Measurements from ENCODE around the gene EBPL. TPM values are rescaled to one million over a fixed set of nuclear protein-coding genes. Genes with fewer than 3 reads are reported as not detected.

The EBPL gene
- total RNA-seq, 4 donors from 2014 or later: 38.2 to 130 (median 87.0) TPM

GRCh38 chr13:49632156-49632555, 59.1 kb downstream of the EBPL start:
- Histone ChIP-seq H3K4me1 (no peaks in the 10 kb centered on the region), H3K27ac (no peak overlapping the region), H3K36me3 (no peaks in the 10 kb centered on the region)

GRCh38 chr13:49630580-49630979, 60.7 kb downstream of the EBPL start:
- H3K4me3 ChIP-seq: no peak overlapping the region
- TF ChIP-seq CTCF (IDR thresholded peaks at IDR 0.05) (no peak), POLR2A (IDR thresholded peaks at IDR 0.05) (no peak), EP300 (IDR thresholded peaks at IDR 0.05) (no peak), POLR2AphosphoS5 (IDR thresholded peaks at IDR 0.05) (no peak)
- H3K27me3 ChIP-seq: no peaks in the 10 kb centered on the region
- H3K27ac ChIP-seq: no peak overlapping the region
- WGBS: 89% methylated on average over 7 of the region's 16 CpGs
- H3K36me3 ChIP-seq: no peaks in the 10 kb centered on the region
- no peaks in the 10 kb centered on the region for H3K9me3 ChIP-seq
- no peak for DNase-seq (ENCODE audit: low spot score in 2 of 2)
- H3K4me1 ChIP-seq: no peaks in the 10 kb centered on the region

More at GRCh38 chr13:49632156-49632555, 59.1 kb downstream of the EBPL start:
- TF ChIP-seq EP300 (IDR thresholded peaks at IDR 0.05): no peak
- TF ChIP-seq POLR2AphosphoS5 (IDR thresholded peaks at IDR 0.05): no peak
- no peak for TF ChIP-seq CTCF (IDR thresholded peaks at IDR 0.05)
- no peak for TF ChIP-seq POLR2A (IDR thresholded peaks at IDR 0.05)
- Histone ChIP-seq H3K27me3 (no peaks in the 10 kb centered on the region), H3K4me3 (no peak overlapping the region), H3K9me3 (no peaks in the 10 kb centered on the region)
- WGBS: 95% methylated on average over 5 of the region's 5 CpGs
- no peak for DNase-seq (ENCODE audit: low spot score in 2 of 2)

- no peaks in the 10 kb centered on the region for H3K9me3 ChIP-seq
- no peaks in the 10 kb centered on the region for H3K4me1 ChIP-seq
- no peaks in the 10 kb centered on the region for H3K27me3 ChIP-seq
- TF ChIP-seq POLR2A (IDR thresholded peaks at IDR 0.05): no peak
- TF ChIP-seq EP300 (IDR thresholded peaks at IDR 0.05): no peak
- TF ChIP-seq POLR2AphosphoS5 (IDR thresholded peaks at IDR 0.05): no peak
- TF ChIP-seq CTCF (IDR thresholded peaks at IDR 0.05): no peak
- DNase-seq (ENCODE audit: low spot score in 2 of 2): no peak
- H3K27ac ChIP-seq: no peak overlapping the region
- H3K4me3 ChIP-seq: no peak overlapping the region
- no peaks in the 10 kb centered on the region for H3K36me3 ChIP-seq
- WGBS: 78% methylated on average over 4 of the region's 4 CpGs
Measured at GRCh38 chr13:49629947-49630346, 61.3 kb downstream of the EBPL start.

- 80% methylated on average over 8 of the region's 8 CpGs for WGBS
- no peak overlapping the region for H3K4me3 ChIP-seq
Measured at GRCh38 chr13:49629196-49629938, 61.9 kb downstream of the EBPL start.

More at GRCh38 chr13:49629196-49629938, 61.9 kb downstream of the EBPL start:
- TF ChIP-seq EP300 (IDR thresholded peaks at IDR 0.05) (no peak), POLR2AphosphoS5 (IDR thresholded peaks at IDR 0.05) (no peak), POLR2A (IDR thresholded peaks at IDR 0.05) (no peak), CTCF (IDR thresholded peaks at IDR 0.05) (no peak)
- no peaks in the 10 kb centered on the region for H3K4me1 ChIP-seq
- no peak for DNase-seq (ENCODE audit: low spot score in 2 of 2)
- H3K36me3 ChIP-seq: no peaks in the 10 kb centered on the region
- H3K9me3 ChIP-seq: no peaks in the 10 kb centered on the region
- H3K27ac ChIP-seq: no peak overlapping the region
- no peaks in the 10 kb centered on the region for H3K27me3 ChIP-seq
